Mesenteric fat pad (tissue), 1 donor: ENCODE measurements around the gene CDKN1C. TPM values are rescaled to one million over a fixed set of nuclear protein-coding genes. Genes with fewer than 3 reads are reported as not detected.
"Not testable (repeated sequence)": the region's sequence is repeated elsewhere in the genome, so short reads cannot be mapped to it uniquely, and the experiment has no call there.

Source experiments
- DNase-seq: peaks from one replicate; pipeline ENCODE4 v3.0.0-alpha.2; 2020; ENCODE audit warnings: low spot score
- total RNA-seq: library from RNA; stranded (reverse); fragmentation: NEBNext Ultra II Directional; extraction: Animal tissue kit (Norgen Biotek cat#: 25700); gene quantifications from one replicate; pipeline ENCODE4 v1.2.1, GENCODE V29; 2021
- donor health status: DM: yes; HTN: yes; CAD: no.

CDKN1C gene
- total RNA-seq, 1 donor from 2014 or later, result 252 TPM

- DNase-seq, result no peak
Measured at GRCh38 chr11:2909133-2909902, 23.7 kb upstream of the CDKN1C start.

- DNase-seq, result no peak
Measured at GRCh38 chr11:2908130-2908529, 22.6 kb upstream of the CDKN1C start.

- not testable (repeated sequence) for DNase-seq
Measured at GRCh38 chr11:2905299-2905698, 19.7 kb upstream of the CDKN1C start.

- no peak for DNase-seq
Measured at GRCh38 chr11:2904153-2905052, 18.8 kb upstream of the CDKN1C start.

GRCh38 chr11:2903672-2904011, 18.1 kb upstream of the CDKN1C start:
- DNase-seq, result no peak

GRCh38 chr11:2902784-2903671, 17.5 kb upstream of the CDKN1C start:
- DNase-seq, result no peak

- DNase-seq, result peak; percentile 99
Measured at GRCh38 chr11:2901854-2902783, 16.5 kb upstream of the CDKN1C start.

- no peak for DNase-seq
Measured at GRCh38 chr11:2901196-2901796, 15.7 kb upstream of the CDKN1C start.

GRCh38 chr11:2899080-2899783, 13.7 kb upstream of the CDKN1C start:
- no peak for DNase-seq

GRCh38 chr11:2898366-2899079, 12.9 kb upstream of the CDKN1C start:
- no peak for DNase-seq

GRCh38 chr11:2897048-2897447, 11.5 kb upstream of the CDKN1C start:
- no peak for DNase-seq

GRCh38 chr11:2896047-2896446, 10.5 kb upstream of the CDKN1C start:
- DNase-seq, result no peak

- no peak for DNase-seq
Measured at GRCh38 chr11:2893935-2894334, 8.4 kb upstream of the CDKN1C start.

- DNase-seq, result no peak
Measured at GRCh38 chr11:2892967-2893528, 7.5 kb upstream of the CDKN1C start.

- no peak for DNase-seq
Measured at GRCh38 chr11:2892215-2892966, 6.8 kb upstream of the CDKN1C start.

GRCh38 chr11:2891326-2892214, 6.0 kb upstream of the CDKN1C start:
- DNase-seq, result no peak
